Endodermal cell (in vitro differentiated cells): ENCODE results near the gene ACAD8. TPM values are rescaled to one million over a fixed set of nuclear protein-coding genes. Genes with fewer than 3 reads are reported as not detected.

Experiments
- DNase-seq: peaks from one replicate; pipeline ENCODE4 v3.0.0-alpha.2; 2017
- H3K27ac ChIP-seq: 2 replicates; pipeline ENCODE4 v1.5.1; 2013; ENCODE audit warnings: mild to moderate bottlenecking, low read depth, low read length, moderate library complexity
- H3K27me3 ChIP-seq: 2 replicates; pipeline ENCODE4 v1.6.1; 2013; ENCODE audit warnings: mild to moderate bottlenecking, low read length, moderate library complexity; ENCODE audit not compliant: insufficient read depth, control insufficient read depth, poor library complexity, severe bottlenecking
- H3K36me3 ChIP-seq: 2 replicates; pipeline ENCODE4 v1.7.0; 2013; ENCODE audit warnings: mild to moderate bottlenecking, low read length, moderate library complexity; ENCODE audit not compliant: control insufficient read depth, insufficient read depth
- H3K4me1 ChIP-seq: one replicate; pipeline ENCODE4 v1.7.0; 2013; ENCODE audit warnings: low read length; ENCODE audit not compliant: control insufficient read depth, insufficient read depth
- H3K4me3 ChIP-seq: 2 replicates; pipeline ENCODE4 v1.5.1; 2013; ENCODE audit warnings: mild to moderate bottlenecking, low read length, moderate library complexity
- H3K9ac ChIP-seq: 2 replicates; pipeline ENCODE4 v1.6.1; 2013; ENCODE audit warnings: mild to moderate bottlenecking, low read length, moderate library complexity; ENCODE audit not compliant: poor library complexity, severe bottlenecking; ENCODE audit errors: extremely low read depth
- H3K9me3 ChIP-seq: 2 replicates; pipeline ENCODE4 v1.6.1; 2013; ENCODE audit warnings: mild to moderate bottlenecking, low read length, moderate library complexity; ENCODE audit not compliant: control insufficient read depth
- H3K27ac Mint-ChIP-seq: 2 replicates; pipeline ENCODE4 v1.8.0; 2020; ENCODE audit warnings: mixed read lengths
- H3K27me3 Mint-ChIP-seq: 2 replicates; pipeline ENCODE4 v1.8.0; 2021; ENCODE audit warnings: mild to moderate bottlenecking, mixed read lengths; ENCODE audit not compliant: insufficient read depth
- H3K36me3 Mint-ChIP-seq: 2 replicates; pipeline ENCODE4 v1.8.0; 2020; ENCODE audit warnings: low read depth, mixed read lengths
- H3K4me1 Mint-ChIP-seq: 2 replicates; pipeline ENCODE4 v1.8.0; 2020; ENCODE audit warnings: mixed read lengths
- H3K4me3 Mint-ChIP-seq: 2 replicates; pipeline ENCODE4 v1.8.0; 2020; ENCODE audit warnings: mild to moderate bottlenecking, moderate library complexity, mixed read lengths
- H3K9me3 Mint-ChIP-seq: 2 replicates; pipeline ENCODE4 v1.8.0; 2020; ENCODE audit warnings: mild to moderate bottlenecking, mixed read lengths
- WGBS, 2 experiments: methylation state at CpG; one replicate each; pipeline versions ENCODE4 v1.1.5 to v1.1.7; 2013; ENCODE audit warnings: missing lambda C conversion rate in 2 of 2, mixed read lengths in 1 of 2; ENCODE audit not compliant: insufficient coverage in 1 of 2, insufficient read length in 1 of 2; 5-methylcytosine and 5-hydroxymethylcytosine counted together
- total RNA-seq, 2 donors: library from RNA; stranded (reverse); fragmentation: NEBNext Ultra II Directional in 1 of 2; extraction: Animal tissue kit (Norgen Biotek cat#: 25700) in 1 of 2; gene quantifications; 2 replicates in 1 of 2; 3 replicates in 1 of 2; pipeline ENCODE4 v1.2.1, GENCODE V29; 2021
- TF ChIP-seq, protein P1 (sequence below): fragments of 200-600 bp; sonication (generic); conservative IDR thresholded peaks from 2 replicates; pipeline ENCODE4 v1.5.0; 2021; ENCODE audit warnings: antibody characterized with exemption, mild to moderate bottlenecking

Gene ACAD8
- total RNA-seq, 2 donors from 2014 or later: 35.3 to 37.2 TPM

DNA sequence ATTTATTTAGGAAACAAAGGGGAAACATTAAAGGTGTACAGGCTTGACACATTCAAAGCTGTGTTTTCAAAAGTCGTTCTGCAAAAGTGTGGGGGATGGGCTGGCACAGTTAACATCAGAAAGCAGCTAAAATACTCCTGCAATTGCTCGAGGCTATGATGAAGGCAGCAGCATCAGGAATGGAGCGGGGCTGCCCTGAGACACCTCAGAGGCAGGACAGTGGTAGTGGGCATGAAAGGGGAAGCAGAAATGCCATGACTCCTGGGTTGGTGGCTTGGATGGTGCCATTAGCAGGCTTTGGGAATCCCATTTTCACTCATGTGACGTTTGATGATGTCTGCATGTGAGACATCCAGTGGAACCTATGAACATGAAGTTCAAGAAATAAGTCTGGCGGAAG lies 30.2 kb upstream of the ACAD8 start:
- Histone ChIP-seq H3K4me1 (peaks cover 12% of the 10 kb centered on the region), H3K36me3 (peaks cover 20% of the 10 kb centered on the region), H3K9me3 (no peaks in the 10 kb centered on the region), H3K9ac (peak overlapping the region; percentile 56), H3K27me3 (no peaks in the 10 kb centered on the region), H3K4me3 (peak overlapping the region; percentile 93), H3K27ac (no peak overlapping the region)
- Mint-ChIP-seq H3K4me1 (peaks cover 14% of the 10 kb centered on the region), H3K27ac (peak overlapping the region; percentile 19), H3K4me3 (peak overlapping the region; percentile 72), H3K27me3 (no peaks in the 10 kb centered on the region), H3K36me3 (peaks cover 22% of the 10 kb centered on the region), H3K9me3 (no peaks in the 10 kb centered on the region)
- 4 to 8% methylated on average over 4 to 5 of the region's 5 CpGs for WGBS, 2 experiments
- no peak for DNase-seq
- TF ChIP-seq, protein P1, sequence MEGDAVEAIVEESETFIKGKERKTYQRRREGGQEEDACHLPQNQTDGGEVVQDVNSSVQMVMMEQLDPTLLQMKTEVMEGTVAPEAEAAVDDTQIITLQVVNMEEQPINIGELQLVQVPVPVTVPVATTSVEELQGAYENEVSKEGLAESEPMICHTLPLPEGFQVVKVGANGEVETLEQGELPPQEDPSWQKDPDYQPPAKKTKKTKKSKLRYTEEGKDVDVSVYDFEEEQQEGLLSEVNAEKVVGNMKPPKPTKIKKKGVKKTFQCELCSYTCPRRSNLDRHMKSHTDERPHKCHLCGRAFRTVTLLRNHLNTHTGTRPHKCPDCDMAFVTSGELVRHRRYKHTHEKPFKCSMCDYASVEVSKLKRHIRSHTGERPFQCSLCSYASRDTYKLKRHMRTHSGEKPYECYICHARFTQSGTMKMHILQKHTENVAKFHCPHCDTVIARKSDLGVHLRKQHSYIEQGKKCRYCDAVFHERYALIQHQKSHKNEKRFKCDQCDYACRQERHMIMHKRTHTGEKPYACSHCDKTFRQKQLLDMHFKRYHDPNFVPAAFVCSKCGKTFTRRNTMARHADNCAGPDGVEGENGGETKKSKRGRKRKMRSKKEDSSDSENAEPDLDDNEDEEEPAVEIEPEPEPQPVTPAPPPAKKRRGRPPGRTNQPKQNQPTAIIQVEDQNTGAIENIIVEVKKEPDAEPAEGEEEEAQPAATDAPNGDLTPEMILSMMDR: no peak

DNA sequence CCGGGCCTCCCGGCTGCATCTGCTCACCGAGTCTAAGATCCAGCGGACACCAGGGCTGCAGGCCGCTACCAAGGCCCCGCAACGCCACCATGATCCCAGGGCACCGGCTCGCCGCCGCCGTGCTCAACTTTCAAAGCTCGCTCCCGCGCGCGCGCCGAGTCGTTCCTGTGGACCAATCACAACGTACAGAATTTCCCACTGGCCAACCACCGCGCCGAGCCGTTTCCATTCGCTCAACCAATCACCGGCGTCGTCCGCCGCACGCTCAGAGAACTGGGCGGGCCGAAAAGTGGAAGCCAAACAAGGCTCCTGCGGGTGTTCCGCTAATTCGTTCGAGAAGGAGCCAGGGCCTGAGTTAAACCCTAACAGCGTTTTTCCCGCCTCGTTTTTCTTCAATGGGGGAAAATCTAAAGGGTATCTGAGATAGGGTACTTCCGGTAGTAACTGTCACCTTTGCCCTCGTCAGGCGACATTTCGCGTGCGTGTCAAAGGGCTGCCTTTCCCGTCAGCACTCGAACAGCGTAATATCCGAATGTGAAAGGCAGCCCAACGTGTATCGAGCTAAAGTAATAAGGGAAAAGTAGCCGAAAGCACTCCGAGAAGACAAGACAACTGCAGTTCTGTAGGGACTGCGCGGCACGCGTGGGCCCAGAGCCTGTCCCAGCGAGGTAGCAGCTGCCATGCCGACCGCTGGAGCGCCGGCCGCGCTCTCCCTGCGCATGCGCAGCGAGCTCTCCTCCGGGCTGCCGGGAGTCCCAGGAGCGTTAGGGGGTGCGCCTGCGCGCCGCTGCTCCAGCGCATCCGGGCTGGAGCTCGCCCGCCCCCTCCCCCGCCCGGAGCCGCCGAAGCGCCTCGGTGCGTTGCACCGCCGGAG lies 29.3 kb upstream of the ACAD8 start, which contains the start of the genes NCAPD3 and VPS26B:
NCAPD3 (minus strand) TSS at position 132 of the 874 bp plus-strand sequence; CDS start at position 91, 41 bp downstream.
VPS26B (plus strand) TSS at position 836 of the 874 bp plus-strand sequence. CDS start 452 bp downstream, outside the sequence.
- Histone ChIP-seq H3K9me3 (no peaks in the 10 kb centered on the region), H3K27ac (peak within 1 kb of the TSS; percentile 76), H3K36me3 (peaks cover 16% of the 10 kb centered on the region), H3K4me3 (peak within 1 kb of the TSS; percentile 93), H3K27me3 (no peaks in the 10 kb centered on the region), H3K9ac (peak within 1 kb of the TSS; percentile 61), H3K4me1 (peaks cover 12% of the 10 kb centered on the region)
- DNase-seq: peak; percentile 99
- WGBS, 2 experiments: 0% methylated on average over 41 to 89 of the region's 89 CpGs
- Mint-ChIP-seq H3K27me3 (no peaks in the 10 kb centered on the region), H3K4me3 (peak within 1 kb of the TSS; percentile 72), H3K9me3 (no peaks in the 10 kb centered on the region), H3K4me1 (peaks cover 14% of the 10 kb centered on the region), H3K27ac (peak within 1 kb of the TSS; percentile 89), H3K36me3 (peaks cover 14% of the 10 kb centered on the region)
- TF ChIP-seq, protein P1: no peak

DNA sequence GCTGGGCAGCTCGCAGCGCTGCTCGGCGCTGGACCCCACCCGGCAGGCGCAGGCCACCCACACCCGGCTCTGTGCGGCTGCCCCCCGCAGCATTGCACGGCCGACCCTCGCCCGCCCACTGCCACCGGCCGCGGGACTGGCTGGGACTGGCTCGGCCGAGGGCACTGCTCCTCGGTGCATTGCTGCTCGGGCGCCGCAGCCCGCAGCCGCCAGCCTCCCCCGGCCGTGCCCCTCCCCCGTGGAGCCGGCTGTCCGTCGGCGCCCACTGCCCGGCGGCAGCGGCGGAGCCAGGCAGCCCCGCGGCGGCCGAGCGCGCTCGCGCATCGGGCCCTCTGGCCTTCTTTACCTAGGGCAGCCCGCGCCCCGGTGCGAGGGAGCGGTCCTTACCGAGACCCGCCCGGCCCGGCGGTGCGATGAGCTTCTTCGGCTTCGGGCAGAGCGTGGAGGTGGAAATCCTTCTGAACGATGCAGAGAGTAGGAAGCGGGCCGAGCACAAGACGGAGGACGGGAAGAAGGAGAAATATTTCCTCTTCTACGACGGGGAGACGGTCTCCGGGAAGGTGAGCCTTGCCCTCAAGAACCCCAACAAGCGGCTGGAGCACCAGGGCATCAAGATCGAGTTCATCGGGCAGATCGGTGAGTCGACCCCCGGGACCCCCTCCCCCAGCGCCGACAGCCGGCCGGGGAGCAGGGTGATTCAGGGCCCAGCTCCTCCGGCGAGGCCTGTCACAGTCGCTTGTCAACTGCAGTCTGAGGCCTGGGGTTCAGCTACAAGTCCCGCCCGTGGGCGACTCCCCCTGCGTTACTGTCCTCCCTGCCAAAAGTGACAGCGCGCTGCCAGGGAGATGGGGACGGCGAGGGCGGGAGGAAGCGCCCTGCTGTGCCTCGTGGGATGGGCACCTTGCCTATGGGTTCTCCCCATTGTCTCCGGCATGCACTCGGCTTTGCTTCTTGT lies 28.4 kb upstream of the ACAD8 start:
- Mint-ChIP-seq H3K4me1 (peaks cover 15% of the 10 kb centered on the region), H3K27ac (no peak overlapping the region), H3K4me3 (peak overlapping the region; percentile 72), H3K36me3 (peaks cover 10% of the 10 kb centered on the region), H3K27me3 (no peaks in the 10 kb centered on the region), H3K9me3 (no peaks in the 10 kb centered on the region)
- Histone ChIP-seq H3K4me3 (peak overlapping the region; percentile 93), H3K27me3 (no peaks in the 10 kb centered on the region), H3K36me3 (peaks cover 11% of the 10 kb centered on the region), H3K27ac (no peak overlapping the region), H3K4me1 (peaks cover 12% of the 10 kb centered on the region), H3K9me3 (no peaks in the 10 kb centered on the region), H3K9ac (peak overlapping the region; percentile 61)
- TF ChIP-seq, protein P1: no peak
- 0 to 1% methylated on average over 17 to 93 of the region's 93 CpGs for WGBS, 2 experiments
- peak; percentile 69 for DNase-seq
